AG04449 (cell line): Measurements from ENCODE around the gene OR5AU1.

Experiments used
- CTCF ChIA-PET: fragments of 350-600 bp; formaldehyde crosslinking; extraction: SDS; loops from one replicate; lab custom pipeline; 2021; ENCODE audit warnings: antibody characterized with exemption; lab: Yijun Ruan, JAX
- POLR2A ChIA-PET: fragments of 400-600, 350-600 bp; formaldehyde crosslinking; extraction: SDS; loops from one replicate; lab custom pipeline; 2020; ENCODE audit warnings: antibody characterized with exemption, inconsistent platforms; lab: Yijun Ruan, JAX
- DNase-seq: peaks from one replicate; pipeline ENCODE4 v3.0.0-alpha.2; 2010; ENCODE audit warnings: low read depth, low spot score
- H3K4me3 ChIP-seq: 2 replicates; pipeline ENCODE4 v1.5.1; 2011; ENCODE audit warnings: low read depth, mild to moderate bottlenecking, control low read depth, low read length
- TF ChIP-seq, protein P1 (sequence below): IDR thresholded peaks from one replicate; pipeline ENCODE4 v1.5.1; 2011; ENCODE audit warnings: mild to moderate bottlenecking, moderate library complexity, low read length, control low read depth, inconsistent platforms; ENCODE audit not compliant: insufficient read depth; ENCODE audit errors: missing control alignments

The OR5AU1 gene

DNA sequence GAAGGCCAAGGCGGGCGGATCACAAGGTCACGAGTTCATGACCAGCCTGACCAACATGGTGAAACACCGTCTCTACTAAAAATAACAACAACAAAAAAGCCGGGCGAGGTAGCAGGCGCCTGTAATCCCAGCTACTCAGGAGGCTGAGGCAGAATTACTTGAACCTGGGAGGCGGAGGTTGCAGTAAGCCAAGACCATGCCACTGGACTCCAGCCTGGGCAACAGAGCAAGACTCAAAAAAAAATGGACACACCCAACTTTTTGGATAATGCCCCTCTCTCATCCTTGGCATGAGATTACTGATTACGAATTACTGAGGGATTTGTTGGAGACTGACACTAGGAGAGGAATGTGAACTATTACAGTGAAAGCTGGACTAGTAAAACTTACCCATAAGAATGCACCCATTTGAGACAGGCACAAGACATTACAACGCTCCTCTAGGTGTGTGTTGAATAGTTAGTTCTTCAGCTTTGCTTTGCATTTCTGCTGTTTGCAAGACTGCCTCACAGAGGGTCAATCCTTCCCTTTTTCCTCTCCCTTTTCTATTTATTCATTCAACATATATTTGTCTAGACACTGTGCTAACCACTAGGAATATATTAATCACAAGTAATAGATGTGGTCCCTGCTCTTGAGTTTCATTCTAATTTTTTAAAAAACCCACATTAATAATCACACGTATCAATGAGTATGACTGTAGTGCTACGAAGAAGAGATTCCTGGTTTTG lies 46.0 kb upstream of the OR5AU1 start:
- CTCF ChIA-PET, result no interaction called here
- POLR2A ChIA-PET, result interaction anchor here (0.7 kb wide), 1 partner anchor 9 kb away, joined by 4 read pairs; no protein-coding TSS in a partner anchor

DNA sequence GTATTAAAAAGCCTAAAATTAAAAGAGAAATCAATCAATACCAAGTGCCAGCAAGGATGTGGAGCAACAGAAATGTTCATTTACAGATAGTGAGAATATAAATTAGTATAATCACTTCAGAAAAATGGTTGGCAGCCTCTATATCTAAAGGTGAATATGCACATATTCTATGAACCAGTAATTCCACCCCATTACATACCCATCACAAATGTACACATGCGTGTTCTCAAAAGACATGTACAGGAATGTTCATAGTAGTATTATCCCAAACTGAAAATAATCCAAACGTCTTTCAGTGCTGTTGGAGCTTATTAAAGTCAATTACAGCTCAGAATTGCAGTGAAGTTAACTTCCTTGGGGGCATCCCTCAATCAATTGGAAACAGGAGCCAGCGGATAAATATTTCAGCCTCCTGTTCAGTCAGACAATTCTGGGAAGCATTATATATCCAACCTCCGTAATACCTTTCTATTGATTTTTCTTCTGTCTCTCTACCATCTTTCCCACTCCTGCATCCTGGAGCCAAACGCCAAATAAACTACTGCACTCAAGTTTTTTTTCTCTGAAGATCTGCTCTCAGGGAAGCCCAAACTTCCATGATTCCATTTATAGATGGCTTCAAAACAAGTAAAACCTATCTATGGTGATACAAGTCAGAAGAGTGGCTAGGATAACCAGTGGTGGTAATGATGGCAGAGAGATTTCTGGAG lies 45.0 kb upstream of the OR5AU1 start:
- no peak for DNase-seq
- CTCF ChIA-PET, result no interaction called here
- TF ChIP-seq, protein P1, sequence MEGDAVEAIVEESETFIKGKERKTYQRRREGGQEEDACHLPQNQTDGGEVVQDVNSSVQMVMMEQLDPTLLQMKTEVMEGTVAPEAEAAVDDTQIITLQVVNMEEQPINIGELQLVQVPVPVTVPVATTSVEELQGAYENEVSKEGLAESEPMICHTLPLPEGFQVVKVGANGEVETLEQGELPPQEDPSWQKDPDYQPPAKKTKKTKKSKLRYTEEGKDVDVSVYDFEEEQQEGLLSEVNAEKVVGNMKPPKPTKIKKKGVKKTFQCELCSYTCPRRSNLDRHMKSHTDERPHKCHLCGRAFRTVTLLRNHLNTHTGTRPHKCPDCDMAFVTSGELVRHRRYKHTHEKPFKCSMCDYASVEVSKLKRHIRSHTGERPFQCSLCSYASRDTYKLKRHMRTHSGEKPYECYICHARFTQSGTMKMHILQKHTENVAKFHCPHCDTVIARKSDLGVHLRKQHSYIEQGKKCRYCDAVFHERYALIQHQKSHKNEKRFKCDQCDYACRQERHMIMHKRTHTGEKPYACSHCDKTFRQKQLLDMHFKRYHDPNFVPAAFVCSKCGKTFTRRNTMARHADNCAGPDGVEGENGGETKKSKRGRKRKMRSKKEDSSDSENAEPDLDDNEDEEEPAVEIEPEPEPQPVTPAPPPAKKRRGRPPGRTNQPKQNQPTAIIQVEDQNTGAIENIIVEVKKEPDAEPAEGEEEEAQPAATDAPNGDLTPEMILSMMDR, result no peak
- POLR2A ChIA-PET, result interaction anchor here (0.8 kb wide), 1 partner anchor 9 kb away, joined by 3 read pairs; no protein-coding TSS in a partner anchor
- no peak overlapping the region for H3K4me3 ChIP-seq

More for the DNA sequence above, 46.0 kb upstream of the OR5AU1 start:
- H3K4me3 ChIP-seq, result no peak overlapping the region
- TF ChIP-seq, protein P1, result no peak
- DNase-seq, result no peak

DNA sequence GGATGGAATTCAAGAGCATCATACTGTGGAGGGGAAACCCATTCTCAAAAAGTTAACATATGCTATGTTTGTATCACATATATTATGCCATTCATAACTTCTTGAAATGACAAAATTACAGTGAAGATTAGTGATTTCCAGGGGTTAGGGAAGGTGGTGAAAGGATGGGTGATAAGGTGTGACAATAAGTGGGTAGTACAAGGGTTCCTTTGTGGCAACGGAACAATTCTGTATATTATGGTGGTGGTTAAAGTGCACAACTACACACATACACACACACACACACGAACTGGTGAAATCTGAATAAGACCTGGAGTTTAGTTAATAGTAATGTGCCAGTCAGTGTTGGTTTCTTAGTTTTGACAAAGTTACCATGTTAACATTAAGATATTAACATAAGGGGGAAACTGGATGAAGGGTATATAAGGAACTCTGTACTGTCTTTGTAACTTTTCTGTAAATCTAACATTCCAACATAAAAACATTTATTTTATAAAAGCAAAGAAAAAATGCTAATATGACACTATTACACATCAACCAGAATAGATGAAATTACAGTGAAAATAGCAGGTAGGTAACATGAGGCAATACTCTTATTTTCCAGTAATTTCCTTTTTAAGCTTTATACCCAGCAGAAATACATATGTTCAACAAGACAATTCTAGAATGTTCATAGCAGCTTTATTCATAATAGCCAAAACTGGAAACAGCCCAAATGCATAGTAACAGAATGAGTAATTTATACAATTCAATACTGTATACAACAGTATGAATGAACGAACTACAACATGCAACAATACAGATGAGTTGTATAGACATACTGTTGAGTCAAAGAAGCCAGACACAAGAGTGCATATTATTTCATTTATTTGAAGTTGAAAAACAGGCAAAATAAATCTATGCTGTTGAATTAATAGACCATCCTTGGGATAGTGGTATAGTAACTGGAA lies 44.0 kb upstream of the OR5AU1 start:
- TF ChIP-seq, protein P1, result no peak
- DNase-seq, result no peak
- no peak overlapping the region for H3K4me3 ChIP-seq
- ChIA-PET POLR2A (interaction anchor here (0.6 kb wide), 1 partner anchor 64 kb away, joined by 3 read pairs; no protein-coding TSS in a partner anchor), CTCF (no interaction called here)

DNA sequence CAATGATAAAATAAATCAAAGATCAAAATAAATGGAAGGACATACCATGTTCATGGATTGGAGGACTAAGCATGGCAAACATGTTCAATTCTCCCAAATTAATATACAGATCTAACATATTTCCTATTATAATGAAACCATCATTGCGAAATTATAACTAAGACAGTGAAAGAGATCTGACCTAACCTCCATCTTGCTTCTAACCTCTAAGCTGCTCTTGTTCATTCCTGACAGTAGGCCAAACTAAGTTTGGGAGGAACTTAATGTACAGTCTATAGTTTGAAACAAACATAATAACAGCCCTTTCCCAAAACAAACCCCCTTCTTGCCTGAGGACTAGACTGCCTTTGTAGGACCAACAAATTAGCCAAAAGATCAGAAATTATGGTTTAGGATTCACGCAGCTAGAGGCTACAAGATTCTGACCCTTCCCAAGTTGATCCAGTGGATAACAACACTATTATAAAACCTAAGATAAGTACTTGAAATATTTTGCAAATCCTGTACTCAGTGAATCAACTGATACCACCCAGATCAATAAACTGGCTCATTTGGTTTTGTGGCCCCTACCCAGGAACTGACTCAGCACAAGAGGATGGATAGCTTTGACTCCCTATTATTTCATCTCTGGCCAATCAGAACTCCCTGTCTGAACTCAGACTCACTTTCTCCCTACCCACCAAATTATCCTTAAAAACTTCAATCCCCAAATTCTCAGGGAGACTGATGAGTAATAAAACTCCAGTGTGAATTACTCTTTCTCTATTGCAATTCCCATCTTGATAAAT lies 41.7 kb upstream of the OR5AU1 start:
- DNase-seq, result no peak
- ChIA-PET POLR2A (no interaction called here), CTCF (no interaction called here)
- TF ChIP-seq, protein P1, result no peak
- no peak overlapping the region for H3K4me3 ChIP-seq

GRCh38 chr14:21194597-21194996 lies 38.7 kb upstream of the OR5AU1 start:
- TF ChIP-seq, protein P1, result no peak
- DNase-seq, result no peak
- POLR2A ChIA-PET, result no interaction called here

More at GRCh38 chr14:21194597-21194996, 38.7 kb upstream of the OR5AU1 start:
- no peak overlapping the region for H3K4me3 ChIP-seq
- CTCF ChIA-PET, result no interaction called here
